Glomerular endothelial cell (primary cell): ENCODE measurements around the gene SUPT20HL1. TPM values are rescaled to one million over a fixed set of nuclear protein-coding genes. Genes with fewer than 3 reads are reported as not detected.

ENCODE experiments used
- DNase-seq: peaks from one replicate; pipeline ENCODE4 v3.0.0-alpha.2; 2011; ENCODE audit warnings: low read depth, low spot score; ENCODE audit errors: extremely low read depth
- total RNA-seq: library from RNA; depleted of rRNA; stranded (reverse); fragments of >200 nt; gene quantifications from 2 replicates; pipeline ENCODE4 v1.2.3, GENCODE V29; 2015

SUPT20HL1 gene
- total RNA-seq, 1 donor from 2014 or later, result not detected

DNA sequence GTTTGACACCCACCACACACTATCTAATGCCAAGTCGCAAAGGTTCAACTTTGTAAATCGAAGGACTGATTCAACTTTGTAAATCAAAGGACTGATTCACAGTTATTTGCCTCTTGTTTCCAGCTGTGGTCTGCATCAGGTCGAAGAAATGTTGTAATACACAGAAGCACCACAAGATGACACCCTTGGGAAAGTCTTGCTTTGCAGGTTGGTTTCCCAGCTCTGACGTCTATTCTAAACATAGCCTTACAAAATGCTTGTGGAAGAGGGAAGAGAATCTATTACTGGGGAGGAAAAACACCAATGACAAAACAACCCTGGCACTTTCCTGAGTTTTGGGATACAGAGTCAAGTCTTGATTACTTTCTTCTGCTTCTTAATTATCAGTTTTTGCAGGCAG is 35.3 kb downstream of the SUPT20HL1 start:
- DNase-seq, result peak; percentile 55

DNA sequence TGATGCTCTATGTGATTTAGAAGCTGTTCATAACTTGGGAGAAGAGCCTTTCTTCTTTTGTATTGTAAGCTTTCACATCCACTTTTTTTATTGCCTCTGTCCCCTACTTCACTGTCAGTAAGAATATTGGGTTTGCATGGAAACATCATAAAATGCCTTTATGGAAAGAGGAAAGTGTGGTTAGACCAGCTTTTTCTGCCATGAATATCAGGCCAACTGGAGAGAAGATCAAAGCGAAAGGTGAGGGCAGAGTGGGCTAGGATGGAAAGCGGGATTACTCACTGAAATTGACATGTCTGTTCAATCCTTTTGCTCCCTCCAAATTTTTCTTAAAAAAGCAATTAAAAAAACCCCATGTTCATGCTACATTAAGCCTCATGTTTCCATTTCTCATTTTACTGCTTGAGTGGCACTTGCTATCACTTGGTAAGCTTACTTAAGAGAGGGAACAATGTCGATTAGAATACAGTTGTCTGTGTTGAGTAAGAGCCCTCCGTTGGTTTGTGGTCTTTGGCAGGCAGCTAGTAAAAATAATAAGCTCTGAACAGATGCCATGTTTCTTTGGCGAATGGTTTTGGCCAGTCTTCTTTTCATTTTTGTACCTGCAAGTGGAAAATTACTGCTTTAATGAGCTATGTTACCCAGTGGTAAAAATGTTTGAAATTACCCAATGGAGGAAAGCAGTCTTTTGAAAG is 35.9 kb downstream of the SUPT20HL1 start:
- DNase-seq, result no peak

DNA sequence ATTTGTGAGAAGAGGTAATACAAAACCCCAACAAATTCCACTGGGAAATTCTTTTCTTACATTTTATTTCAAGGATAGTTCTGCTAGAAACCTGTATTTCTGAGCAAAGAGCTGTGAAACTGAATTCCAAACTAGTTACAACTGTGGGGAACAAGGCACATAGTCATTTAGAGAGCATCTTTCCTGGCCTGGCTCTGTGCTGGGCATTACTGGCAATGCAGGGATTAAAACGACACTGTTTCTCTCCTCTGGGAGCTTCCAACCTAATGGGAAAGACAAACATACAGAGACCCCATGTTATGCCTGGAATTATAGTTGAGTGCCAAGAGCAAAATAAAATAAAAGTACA is 36.5 kb downstream of the SUPT20HL1 start:
- DNase-seq, result no peak

DNA sequence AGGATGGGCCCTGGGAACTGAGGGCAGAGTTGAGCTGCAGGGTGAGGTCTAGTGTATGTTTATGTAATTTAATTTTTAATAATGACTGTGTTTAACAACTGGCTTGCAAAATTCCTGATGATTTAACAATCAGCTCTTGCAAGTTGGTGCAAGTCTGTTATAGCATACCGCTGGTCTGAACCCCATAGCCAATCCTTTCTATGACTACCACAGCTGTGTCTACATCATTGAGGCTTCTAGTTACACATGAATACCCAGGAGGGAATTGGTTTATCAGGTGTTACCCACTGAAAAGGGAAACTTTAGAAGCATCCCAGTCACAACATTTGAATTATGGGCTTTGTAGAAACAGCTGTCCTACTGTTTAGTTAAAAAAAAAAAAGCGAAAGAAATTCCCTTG is 38.3 kb downstream of the SUPT20HL1 start:
- no peak for DNase-seq

DNA sequence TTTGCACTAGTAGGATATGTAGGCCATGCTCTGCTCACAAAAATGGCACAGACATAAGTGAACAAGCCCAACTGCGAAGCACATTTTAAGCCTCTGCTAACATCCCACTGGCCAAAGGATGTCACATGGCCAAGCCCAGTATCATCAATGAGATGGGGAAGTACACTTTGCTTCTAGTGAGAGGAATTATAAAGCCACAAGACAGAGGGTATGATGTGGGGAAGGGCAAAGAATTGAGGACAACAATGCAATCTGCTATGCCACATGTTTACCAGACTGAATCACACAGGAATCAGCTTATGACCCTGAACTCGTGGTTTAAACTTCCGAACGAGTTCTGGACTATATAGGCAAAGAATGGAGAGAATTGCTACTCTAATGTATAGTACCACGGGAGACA is 39.1 kb downstream of the SUPT20HL1 start:
- no peak for DNase-seq

DNA sequence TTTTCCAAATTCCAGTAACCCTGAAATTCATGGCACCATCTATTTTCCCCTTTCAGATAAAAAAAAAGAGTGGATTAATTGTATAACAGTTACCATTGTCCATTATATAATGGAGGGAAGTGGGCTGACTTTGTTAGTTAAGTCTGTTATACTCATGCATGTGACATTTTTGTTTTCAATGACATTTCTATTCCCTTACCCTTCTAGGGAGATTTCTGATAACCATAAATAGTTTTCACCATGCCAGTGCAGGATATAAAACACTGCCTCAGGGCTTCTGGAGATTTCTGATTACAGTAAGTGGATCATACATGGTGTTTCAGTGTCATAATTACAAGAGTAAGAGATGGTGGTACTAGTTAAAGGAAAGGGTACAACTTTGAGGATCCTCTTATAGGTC is 45.5 kb downstream of the SUPT20HL1 start:
- no peak for DNase-seq

Other genes starting within 250 kb of the SUPT20HL1 start
- 36.6 and 40.4 TPM in 2 replicates for gene ZFX, start 210.9 kb upstream of the SUPT20HL1 start, total RNA-seq
- not detected in 2 replicates for gene SUPT20HL2, start 46.6 kb upstream of the SUPT20HL1 start, total RNA-seq
- gene PDK3, start 104.6 kb downstream of the SUPT20HL1 start, total RNA-seq, result 6.4 and 11.4 TPM in 2 replicates